H1 (cell line): ENCODE results near the gene PLB1. TPM values are rescaled to one million over a fixed set of nuclear protein-coding genes. Genes with fewer than 3 reads are reported as not detected.
"Not testable (repeated sequence)": the region's sequence is repeated elsewhere in the genome, so short reads cannot be mapped to it uniquely, and the experiment has no call there.

Experiments used
- CTCF ChIA-PET: fragments of 300-600 bp; sonication (Branson Sonifier 250); formaldehyde crosslinking; loops from one replicate; lab custom pipeline; 2021; ENCODE audit not compliant: partially characterized antibody; lab: Charles Lee
- POLR2A ChIA-PET: fragments of 300-600 bp; sonication (Branson Sonifier 250); formaldehyde crosslinking; loops from one replicate; lab custom pipeline; 2021; ENCODE audit warnings: inconsistent platforms; ENCODE audit not compliant: partially characterized antibody; lab: Charles Lee
- DNase-seq, 2 experiments: peaks; one replicate each; pipeline versions ENCODE4 v3.0.0 to v3.0.0-alpha.2; 2010 to 2022; ENCODE audit warnings: low spot score in 2 of 2, low read depth in 1 of 2, mixed read lengths in 1 of 2
- FAIRE-seq: peaks from 2 replicates; lab custom pipeline; 2011; peaks lifted over from hg19 to GRCh38; lab: Jason Lieb, UNC
- H2AFZ ChIP-seq: 2 replicates; pipeline ENCODE4 v1.8.1; 2012; ENCODE audit warnings: low read length, inconsistent platforms
- H2AK5ac ChIP-seq: 2 replicates; pipeline ENCODE4 v1.6.1; 2013; ENCODE audit warnings: low read depth, low read length
- H2BK120ac ChIP-seq: replicated peaks from 2 replicates; pipeline ENCODE3; 2013; ENCODE audit warnings: low read depth, low read length, inconsistent platforms
- H2BK12ac ChIP-seq: 2 replicates; pipeline ENCODE4 v1.6.1; 2013; ENCODE audit warnings: low read depth, low read length
- H2BK15ac ChIP-seq: 2 replicates; pipeline ENCODE4 v1.6.1; 2013; ENCODE audit warnings: low read length
- H2BK20ac ChIP-seq: 2 replicates; pipeline ENCODE4 v1.6.1; 2013; ENCODE audit warnings: low read length
- H2BK5ac ChIP-seq: 2 replicates; pipeline ENCODE4 v1.6.1; 2013; ENCODE audit warnings: low read depth, low read length
- H3K14ac ChIP-seq: 2 replicates; pipeline ENCODE4 v1.6.1; 2013; ENCODE audit warnings: inconsistent platforms; ENCODE audit not compliant: insufficient read length
- H3K18ac ChIP-seq: 2 replicates; pipeline ENCODE4 v1.6.1; 2013; ENCODE audit warnings: low read length; ENCODE audit errors: extremely low read depth
- H3K23ac ChIP-seq: 2 replicates; pipeline ENCODE4 v1.6.1; 2013; ENCODE audit warnings: inconsistent platforms; ENCODE audit not compliant: insufficient read length
- H3K23me2 ChIP-seq: 2 replicates; pipeline ENCODE4 v1.6.1; 2013; ENCODE audit warnings: low read depth, low read length
- H3K27ac ChIP-seq: 2 replicates; pipeline ENCODE4 v1.6.1; 2011; ENCODE audit warnings: low read depth, low read length, inconsistent platforms
- H3K27me3 ChIP-seq, 4 experiments: replicated peaks in 1 of 4; 1 replicate in 1 of 4; 2 replicates in 3 of 4; pipeline versions ENCODE4 v1.6.1 to v1.8.1; 2011 to 2013; ENCODE audit warnings: low read length in 3 of 4, mild to moderate bottlenecking in 3 of 4, inconsistent platforms in 2 of 4, mixed read lengths in 2 of 4, moderate library complexity in 1 of 4; ENCODE audit not compliant: control insufficient read depth in 3 of 4, insufficient read depth in 3 of 4; ENCODE audit errors: extremely low read depth in 1 of 4
- H3K36me3 ChIP-seq, 4 experiments: 2 replicates each; pipeline versions ENCODE4 v1.6.1 to v1.8.1; 2011 to 2013; ENCODE audit warnings: mild to moderate bottlenecking in 4 of 4, low read length in 3 of 4, moderate library complexity in 2 of 4, control low read depth in 1 of 4, inconsistent platforms in 1 of 4; ENCODE audit not compliant: insufficient read depth in 4 of 4, control insufficient read depth in 2 of 4
- H3K4ac ChIP-seq: replicated peaks from 2 replicates; pipeline ENCODE3; 2013; ENCODE audit warnings: low read length, low read depth, mixed read lengths, inconsistent platforms; ENCODE audit not compliant: insufficient read length
- H3K4me1 ChIP-seq, 4 experiments: replicated peaks in 1 of 4; 1 replicate in 1 of 4; 2 replicates in 3 of 4; pipeline versions ENCODE4 v1.6.1 to v1.8.1; 2011 to 2013; ENCODE audit warnings: low read length in 3 of 4, inconsistent platforms in 2 of 4, mixed read lengths in 1 of 4; ENCODE audit not compliant: insufficient read depth in 4 of 4, control insufficient read depth in 3 of 4
- H3K4me2 ChIP-seq, 2 experiments: 2 replicates each; pipeline versions ENCODE4 v1.6.1 to v1.8.1; 2011 to 2013; ENCODE audit warnings: low read depth in 2 of 2, low read length in 2 of 2, control low read depth in 1 of 2, inconsistent platforms in 1 of 2, mild to moderate bottlenecking in 1 of 2; ENCODE audit not compliant: insufficient read depth in 1 of 2
- H3K4me3 ChIP-seq, 4 experiments: fragments of 200-600, 300-600 bp in 1 of 4; sonication (generic), shearing (Covaris generic), sonication (Bioruptor Twin) in 1 of 4; 2 replicates each; pipeline versions ENCODE4 v1.5.1 to v1.8.1; 2011 to 2016; ENCODE audit warnings: low read length in 4 of 4, low read depth in 3 of 4, control low read depth in 2 of 4, inconsistent platforms in 2 of 4, mild to moderate bottlenecking in 2 of 4, mixed read lengths in 1 of 4, moderate library complexity in 1 of 4; ENCODE audit not compliant: insufficient read depth in 2 of 4; ENCODE audit errors: extremely low read depth in 1 of 4
- H3K56ac ChIP-seq: replicated peaks from 2 replicates; pipeline ENCODE3; 2013; ENCODE audit warnings: low read depth, mild to moderate bottlenecking, mixed read lengths, low read length, inconsistent platforms; ENCODE audit not compliant: insufficient read length
- H3K79me1 ChIP-seq: 2 replicates; pipeline ENCODE4 v1.6.1; 2013; ENCODE audit warnings: low read depth, low read length, control low read depth
- H3K79me2 ChIP-seq, 2 experiments: 2 replicates each; pipeline versions ENCODE4 v1.6.1 to v1.8.1; 2012 to 2013; ENCODE audit warnings: low read length in 2 of 2, mild to moderate bottlenecking in 2 of 2, inconsistent platforms in 1 of 2; ENCODE audit not compliant: insufficient read depth in 2 of 2, control insufficient read depth in 1 of 2
- H3K9ac ChIP-seq, 4 experiments: replicated peaks in 1 of 4; 1 replicate in 1 of 4; 2 replicates in 3 of 4; pipeline versions ENCODE4 v1.6.1 to v1.8.1; 2011 to 2013; ENCODE audit warnings: low read depth in 3 of 4, low read length in 3 of 4, control low read depth in 2 of 4, mild to moderate bottlenecking in 2 of 4, moderate library complexity in 2 of 4, inconsistent platforms in 1 of 4; ENCODE audit errors: extremely low read depth in 1 of 4
- H3K9me3 ChIP-seq, 2 experiments: 2 replicates each; pipeline versions ENCODE4 v1.6.1 to v1.8.1; 2012 to 2013; ENCODE audit warnings: mild to moderate bottlenecking in 2 of 2, moderate library complexity in 2 of 2, control low read depth in 1 of 2, inconsistent platforms in 1 of 2, low read depth in 1 of 2, low read length in 1 of 2, mixed read lengths in 1 of 2; ENCODE audit not compliant: insufficient read depth in 2 of 2
- H4K20me1 ChIP-seq, 2 experiments: replicated peaks in 1 of 2; 2 replicates each; pipeline versions ENCODE3 to v1.8.1; 2011 to 2013; ENCODE audit warnings: inconsistent platforms in 2 of 2, low read length in 2 of 2, mild to moderate bottlenecking in 1 of 2; ENCODE audit not compliant: insufficient read depth in 2 of 2, control insufficient read depth in 1 of 2
- H4K5ac ChIP-seq: 2 replicates; pipeline ENCODE4 v1.6.1; 2013; ENCODE audit warnings: low read length, low read depth, mixed read lengths, inconsistent platforms; ENCODE audit not compliant: insufficient read length
- H4K8ac ChIP-seq: 2 replicates; pipeline ENCODE4 v1.8.0; 2013; ENCODE audit warnings: mild to moderate bottlenecking, moderate library complexity, low read length, inconsistent platforms; ENCODE audit not compliant: insufficient read depth; ENCODE audit errors: extremely low read depth
- H4K91ac ChIP-seq: replicated peaks from 2 replicates; pipeline ENCODE3; 2013; ENCODE audit warnings: low read length, mixed read lengths, inconsistent platforms; ENCODE audit not compliant: insufficient read length
- WGBS, 2 experiments: shearing (Covaris generic) in 1 of 2; methylation state at CpG; one replicate each; pipeline versions ENCODE4 v1.1.6 to v1.1.7; 2013 to 2015; ENCODE audit warnings: low lambda C conversion rate in 2 of 2, mixed read lengths in 2 of 2, inconsistent platforms in 1 of 2, low coverage in 1 of 2, missing lambda C conversion rate in 1 of 2; ENCODE audit not compliant: insufficient replicate concordance in 2 of 2, insufficient coverage in 1 of 2, insufficient read length in 1 of 2; ENCODE audit errors: extremely low coverage in 1 of 2, missing lambda C conversion rate in 1 of 2; 5-methylcytosine and 5-hydroxymethylcytosine counted together
- polyA plus RNA-seq, 7 experiments: library from polyadenylated mRNA; depleted of rRNA in 3 of 7; stranded (reverse) in 5 of 7; unstranded in 2 of 7; fragments of >200 nt in 5 of 7; fragments of 200-250 nt in 2 of 7; gene quantifications; 1 replicate in 5 of 7; 2 replicates in 1 of 7; 4 replicates in 1 of 7; pipeline versions ENCODE4 v1.2.1 to v1.2.3, GENCODE V29; 2011 to 2013; ENCODE audit warnings: missing spikeins in 2 of 7, mixed read lengths in 2 of 7
- total RNA-seq: library from RNA; stranded (reverse); fragmentation: NEBNext Ultra II Directional; extraction: Animal tissue kit (Norgen Biotek cat#: 25700); gene quantifications from 2 replicates; pipeline ENCODE4 v1.2.1, GENCODE V29; 2021

PLB1 gene
- total and polyA plus RNA-seq, 2 of the 8 experiments (the other 6 are each of a cell fraction or from before 2014, with no cell fraction given), result 0.20 to 0.36 TPM

GRCh38 chr2:28550345-28550744 lies 54.5 kb downstream of the PLB1 start:
- CTCF ChIA-PET, FAIRE-seq, POLR2A ChIA-PET: not testable (repeated sequence)

More at GRCh38 chr2:28550345-28550744, 54.5 kb downstream of the PLB1 start:
- H3K79me2 ChIP-seq, H4K8ac ChIP-seq, H3K27me3 ChIP-seq, H3K79me1 ChIP-seq, H3K23ac ChIP-seq, H3K27ac ChIP-seq, H3K4ac ChIP-seq, H3K9ac ChIP-seq, H3K4me2 ChIP-seq, DNase-seq, H3K14ac ChIP-seq, H3K56ac ChIP-seq, H4K20me1 ChIP-seq, H4K91ac ChIP-seq, H3K9me3 ChIP-seq, H3K23me2 ChIP-seq, H2AFZ ChIP-seq, H2BK5ac ChIP-seq, H2BK12ac ChIP-seq, H3K4me1 ChIP-seq, H2BK120ac ChIP-seq, H2AK5ac ChIP-seq, H3K18ac ChIP-seq, H4K5ac ChIP-seq, H3K36me3 ChIP-seq, H2BK20ac ChIP-seq, H3K4me3 ChIP-seq, H2BK15ac ChIP-seq: not testable (repeated sequence)
- WGBS, 2 experiments, result 83% methylated on average over 10 of the region's 10 CpGs; no CpG with 5 or more reads in 1 of the 2 experiments
